Activated CD4-positive, alpha-beta memory T cell treated with anti-CD3 and anti-CD28 coated beads for 36 hours (primary cell): ENCODE data around the gene MYO1C. TPM values are rescaled to one million over a fixed set of nuclear protein-coding genes. Genes with fewer than 3 reads are reported as not detected.

Experiments used
- CTCF ChIA-PET: fragments of 350-600 bp; sonication (Branson Sonifier 250); formaldehyde crosslinking; loops from one replicate; lab custom pipeline; 2021; ENCODE audit warnings: antibody characterized with exemption, inconsistent platforms; lab: Charles Lee
- POLR2A ChIA-PET: fragments of 350-600 bp; sonication (Branson Sonifier 250); formaldehyde crosslinking; loops from one replicate; lab custom pipeline; 2021; ENCODE audit warnings: antibody characterized with exemption; lab: Charles Lee
- DNase-seq: peaks from one replicate; pipeline ENCODE4 v3.0.0-alpha.2; 2020
- H3K27ac Mint-ChIP-seq: one replicate; pipeline ENCODE4 v1.8.0; 2021; ENCODE audit warnings: mixed read lengths
- H3K27me3 Mint-ChIP-seq: one replicate; pipeline ENCODE4 v1.8.0; 2021; ENCODE audit warnings: mixed read lengths
- H3K36me3 Mint-ChIP-seq: one replicate; pipeline ENCODE4 v1.8.0; 2021; ENCODE audit warnings: mixed read lengths
- H3K4me1 Mint-ChIP-seq: one replicate; pipeline ENCODE4 v1.8.0; 2021; ENCODE audit warnings: low read depth, mixed read lengths
- H3K4me3 Mint-ChIP-seq: one replicate; pipeline ENCODE4 v1.8.0; 2021; ENCODE audit warnings: mild to moderate bottlenecking, mixed read lengths
- H3K9me3 Mint-ChIP-seq: one replicate; pipeline ENCODE4 v1.8.0; 2021; ENCODE audit warnings: mixed read lengths
- intact Hi-C: fragments of 100-400 bp; cut with micrococcal nuclease; formaldehyde crosslinking; loops from one replicate; pipeline ENCODE4 v1.15.1; 2023
- total RNA-seq, 2 experiments: library from RNA; stranded (reverse); gene quantifications; one replicate each; pipeline ENCODE4 v1.2.3, GENCODE V29; 2021

The MYO1C gene
- total RNA-seq, 2 experiments from 2014 or later = 42.8 to 46.7 TPM

DNA sequence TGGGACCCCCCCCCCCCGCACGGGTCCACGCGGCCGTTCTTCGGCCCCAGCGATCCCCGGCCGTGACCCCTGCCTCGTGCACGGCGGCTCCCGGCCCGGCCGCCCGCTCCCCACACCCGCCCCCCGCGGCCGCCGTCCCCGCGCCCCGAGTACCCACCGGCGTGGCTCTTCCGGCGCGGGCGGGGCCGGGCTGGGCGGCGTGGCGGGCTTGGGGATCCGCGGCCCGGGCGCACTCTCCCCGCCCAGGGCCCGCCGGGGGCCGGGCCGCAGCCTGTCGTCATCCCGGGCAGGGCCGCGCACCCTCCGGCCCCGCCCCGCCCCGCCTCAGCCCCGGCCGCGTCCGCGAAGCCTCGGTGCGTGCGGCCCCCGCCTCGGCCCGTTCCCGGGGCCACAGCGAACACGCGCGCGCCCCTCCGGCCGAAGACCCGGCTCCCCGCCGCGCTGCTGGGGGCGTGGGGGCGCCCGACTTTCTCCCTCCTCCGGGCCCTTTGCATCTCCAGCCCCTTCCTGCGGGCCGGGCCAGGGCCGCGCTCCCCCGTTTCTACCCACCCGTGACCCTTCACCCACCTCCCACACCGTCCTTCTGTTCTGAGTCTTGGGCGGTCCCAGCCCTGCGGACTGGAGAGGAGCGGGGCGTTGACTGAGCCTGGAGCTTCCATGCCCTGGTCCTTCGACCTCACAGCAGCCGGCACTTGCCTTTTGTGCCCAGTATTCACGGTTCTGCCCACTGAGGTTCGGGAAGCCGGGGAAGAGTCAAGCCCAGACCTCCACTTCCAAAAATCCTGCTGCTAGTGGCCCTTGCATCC, 840 bp downstream of the MYO1C start:
- POLR2A ChIA-PET = interaction anchor here (1.0 to 1.3 kb wide), 2 partner anchors 23 to 25 kb away, joined by 4 read pairs; partner anchors contain the start of gene INPP5K
- Mint-ChIP-seq H3K4me3 (peak overlapping the region; percentile 87), H3K9me3 (no peaks in the 10 kb centered on the region), H3K27me3 (no peaks in the 10 kb centered on the region), H3K36me3 (no peaks in the 10 kb centered on the region), H3K27ac (peak overlapping the region; percentile 69), H3K4me1 (peaks cover 23% of the 10 kb centered on the region)
- CTCF ChIA-PET = interaction anchor here (1.5 kb wide), 1 partner anchor 24 kb away, joined by 5 read pairs; no protein-coding TSS in a partner anchor
- intact Hi-C loops = loop anchor here (2.0 kb wide), 1 partner anchor 25 kb away; the partner anchor contains the start of gene INPP5K
- DNase-seq = peak; percentile 59

DNA sequence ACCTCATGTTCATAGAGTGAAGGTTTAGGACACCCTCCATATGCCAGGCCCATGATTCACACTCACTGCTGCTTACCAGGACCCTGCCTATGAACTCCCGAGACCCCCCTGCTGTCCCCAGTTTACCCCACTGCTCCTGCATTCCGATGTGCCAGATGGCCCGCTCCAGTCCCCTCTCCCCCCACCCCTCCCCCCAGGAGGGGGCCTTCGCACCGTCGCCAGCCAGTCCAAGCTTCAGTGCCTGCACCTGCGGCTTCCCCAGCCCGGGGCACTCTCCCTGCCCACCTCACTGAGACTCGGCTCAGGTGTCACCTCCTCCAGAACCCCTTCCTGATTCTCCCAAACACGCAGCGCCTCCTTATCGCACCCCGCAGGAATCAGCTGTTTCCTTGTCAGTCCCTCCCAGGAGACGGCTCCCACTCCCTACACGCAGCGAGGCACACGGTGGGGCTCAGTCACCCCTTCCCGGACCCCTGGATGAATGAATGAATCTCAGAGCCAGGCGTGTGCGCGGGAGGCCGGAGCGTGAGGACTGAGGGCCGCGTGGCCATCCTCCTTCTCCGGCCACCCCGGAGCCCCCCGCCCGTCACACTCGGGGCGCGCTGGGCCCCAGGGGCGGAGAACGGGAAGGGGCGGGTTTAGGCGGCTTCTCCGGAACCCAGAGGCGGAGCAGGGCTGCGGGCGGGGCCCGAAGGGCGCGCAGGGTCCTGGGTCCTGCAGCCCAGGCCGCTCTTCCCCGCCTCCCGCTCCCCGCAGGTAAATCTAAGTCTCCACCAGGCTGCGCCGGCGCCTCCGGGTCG, 1.6 kb downstream of the MYO1C start:
- Mint-ChIP-seq H3K4me3 (peak overlapping the region; percentile 87), H3K9me3 (no peaks in the 10 kb centered on the region), H3K36me3 (no peaks in the 10 kb centered on the region), H3K27me3 (no peaks in the 10 kb centered on the region), H3K4me1 (peaks cover 23% of the 10 kb centered on the region), H3K27ac (peak overlapping the region; percentile 33)
- intact Hi-C loops = loop anchor here (2.0 kb wide), 1 partner anchor 26 kb away; the partner anchor contains the start of gene INPP5K
- POLR2A ChIA-PET = interaction anchor here (1.2 kb wide), 1 partner anchor 34 kb away, joined by 3 read pairs; the partner anchor contains the start of gene CRK
- CTCF ChIA-PET = no interaction called here
- peak; percentile 80 for DNase-seq

- H3K4me3 Mint-ChIP-seq = peak overlapping the region; percentile 65
- CTCF ChIA-PET = no interaction called here
- POLR2A ChIA-PET = interaction anchor here (2.1 kb wide), 1 partner anchor 27 kb away, joined by 6 read pairs; the partner anchor contains the start of gene INPP5K
Observed at GRCh38 chr17:1488826-1489270, 3.6 kb downstream of the MYO1C start.

DNA sequence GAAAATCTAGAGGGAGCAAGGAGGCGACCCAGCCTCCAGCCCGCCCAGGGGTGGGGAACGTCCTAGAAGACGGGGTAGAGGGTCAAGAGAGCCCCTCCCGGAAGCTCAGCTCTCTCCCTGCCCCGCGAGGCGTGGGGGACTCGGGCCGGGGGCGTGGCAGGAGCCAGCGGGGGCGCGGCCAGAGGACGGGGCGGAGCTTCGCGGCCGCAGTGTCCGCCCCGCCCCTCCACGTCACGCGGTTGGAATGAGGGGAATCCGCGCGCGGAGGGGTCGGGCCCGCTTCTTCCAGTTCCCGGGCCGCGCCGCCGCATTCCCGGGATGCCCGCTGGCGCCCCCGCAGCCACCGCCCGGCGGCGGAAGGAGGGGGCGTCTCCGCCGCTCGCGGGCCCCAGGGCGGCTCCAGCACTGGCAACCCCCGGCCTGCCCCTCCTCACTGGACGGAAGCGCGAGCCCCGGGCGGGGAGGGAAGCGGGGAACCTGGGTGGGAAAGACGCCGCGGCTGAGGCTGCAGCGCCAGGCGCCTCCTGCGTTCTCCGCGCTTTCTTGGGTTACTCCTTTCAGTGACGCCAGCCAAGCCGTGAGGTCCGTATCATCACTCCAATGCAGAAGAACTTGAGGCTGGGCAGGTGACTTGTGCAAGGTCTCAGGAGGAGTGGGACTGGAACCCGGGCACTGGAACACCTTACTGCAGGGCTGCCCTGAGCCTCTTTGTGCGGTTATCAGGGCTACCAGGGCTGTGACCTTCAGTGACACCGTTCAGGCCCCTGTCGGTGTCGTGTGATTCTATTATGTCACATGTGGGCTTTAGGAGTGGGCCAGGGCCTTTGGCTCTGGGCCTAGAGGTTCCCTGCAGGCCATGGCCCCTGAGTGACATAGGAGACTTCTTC, 4.3 kb downstream of the MYO1C start:
- H3K36me3 Mint-ChIP-seq = peaks cover 4% of the 10 kb centered on the region
- ChIA-PET POLR2A (interaction anchor here (1.0 to 2.1 kb wide), 3 partner anchors 28 to 88 kb away, joined by 3 to 7 read pairs (median 6); partner anchors contain the start of genes CRK, INPP5K and YWHAE), CTCF (interaction anchor here (1.0 kb wide), 1 partner anchor 123 kb away, joined by 5 read pairs; no protein-coding TSS in a partner anchor)
- H3K4me1 Mint-ChIP-seq = peaks cover 31% of the 10 kb centered on the region
- DNase-seq = peak; percentile 75
- H3K4me3 Mint-ChIP-seq = peak overlapping the region; percentile 78
- H3K27me3 Mint-ChIP-seq = no peaks in the 10 kb centered on the region
- peak overlapping the region; percentile 72 for H3K27ac Mint-ChIP-seq
- H3K9me3 Mint-ChIP-seq = no peaks in the 10 kb centered on the region
- intact Hi-C loops = no loop called here

More at GRCh38 chr17:1488826-1489270, 3.6 kb downstream of the MYO1C start:
- Mint-ChIP-seq H3K27me3 (no peaks in the 10 kb centered on the region), H3K4me1 (peaks cover 31% of the 10 kb centered on the region), H3K36me3 (no peaks in the 10 kb centered on the region), H3K27ac (no peak overlapping the region), H3K9me3 (no peaks in the 10 kb centered on the region)
- no peak for DNase-seq
- intact Hi-C loops = no loop called here

GRCh38 chr17:1486802-1487695, 5.4 kb downstream of the MYO1C start:
- Mint-ChIP-seq H3K36me3 (peaks cover 4% of the 10 kb centered on the region), H3K4me3 (peak overlapping the region; percentile 78), H3K27ac (peak overlapping the region; percentile 79), H3K4me1 (peaks cover 31% of the 10 kb centered on the region), H3K27me3 (no peaks in the 10 kb centered on the region), H3K9me3 (no peaks in the 10 kb centered on the region)
- intact Hi-C loops = no loop called here
- ChIA-PET POLR2A (interaction anchor here (0.7 to 2.1 kb wide), 4 partner anchors 13 to 87 kb away, joined by 3 to 7 read pairs (median 4); partner anchors contain the start of genes CRK, INPP5K and YWHAE), CTCF (interaction anchor here (0.6 to 1.0 kb wide), 3 partner anchors 43 to 162 kb away, joined by 3 to 5 read pairs (median 3); partner anchors contain the start of gene RILP)
- DNase-seq = peak; percentile 84

DNA sequence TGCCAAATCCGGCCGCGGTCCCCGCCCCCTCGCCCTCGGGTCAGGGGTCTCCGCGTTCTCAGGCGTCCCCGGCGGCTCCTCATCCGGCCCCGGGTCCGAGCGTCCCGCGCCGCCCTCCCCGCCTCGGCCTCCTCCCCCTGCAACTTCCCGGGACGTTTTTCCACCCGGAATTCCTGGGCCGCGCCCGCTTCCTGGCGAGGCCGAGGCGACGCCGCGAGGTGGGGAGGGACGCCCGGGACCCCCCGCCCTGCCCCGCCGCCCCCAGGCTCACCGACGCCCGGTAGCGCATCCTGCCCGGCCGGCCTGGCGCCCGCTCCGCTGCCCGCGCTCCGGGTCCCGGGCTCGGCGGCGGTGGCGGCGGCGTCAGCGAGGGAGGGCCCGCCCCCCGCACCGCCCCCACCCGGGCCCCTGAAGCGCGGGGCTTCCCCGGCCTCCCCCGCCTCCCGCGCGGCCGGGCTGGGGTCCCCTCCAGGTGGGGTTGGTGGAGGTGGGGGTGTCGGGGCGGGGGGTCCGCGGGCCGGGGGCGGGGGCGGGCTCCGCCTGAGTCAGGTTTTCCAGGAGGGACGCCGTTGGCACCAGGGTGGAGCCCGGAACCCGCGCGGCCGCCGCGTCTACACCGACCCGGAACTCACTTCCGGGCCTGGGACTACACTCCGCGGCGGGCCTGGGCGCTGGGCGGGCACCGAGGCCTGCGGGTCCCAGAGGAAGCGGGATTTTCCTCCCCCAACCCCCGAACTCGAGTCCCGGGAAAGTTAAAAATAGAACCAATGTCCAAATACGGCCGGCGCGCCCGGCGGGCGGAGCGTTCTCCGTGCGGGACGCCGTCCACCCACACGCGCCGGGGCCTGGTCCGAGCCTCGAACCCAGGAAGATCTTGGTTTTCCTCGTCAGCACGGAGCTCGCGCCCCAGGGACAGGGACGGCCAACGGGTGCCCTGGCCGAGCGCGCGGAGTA, 6.8 kb downstream of the MYO1C start:
- ChIA-PET POLR2A (interaction anchor here (0.7 to 1.1 kb wide), 2 partner anchors 22 to 23 kb away, joined by 3 to 7 read pairs; no protein-coding TSS in a partner anchor), CTCF (interaction anchor here (0.8 kb wide), 1 partner anchor 164 kb away, joined by 3 read pairs; the partner anchor contains the start of gene RILP)
- no peaks in the 10 kb centered on the region for H3K9me3 Mint-ChIP-seq
- peak; percentile 76 for DNase-seq
- H3K36me3 Mint-ChIP-seq = peaks cover 4% of the 10 kb centered on the region
- peak overlapping the region; percentile 73 for H3K4me3 Mint-ChIP-seq
- intact Hi-C loops = loop anchor here (1.0 kb wide), 1 partner anchor 29 kb away; the partner anchor contains the start of gene CRK
- H3K27me3 Mint-ChIP-seq = no peaks in the 10 kb centered on the region
- peaks cover 29% of the 10 kb centered on the region for H3K4me1 Mint-ChIP-seq
- H3K27ac Mint-ChIP-seq = no peak overlapping the region

DNA sequence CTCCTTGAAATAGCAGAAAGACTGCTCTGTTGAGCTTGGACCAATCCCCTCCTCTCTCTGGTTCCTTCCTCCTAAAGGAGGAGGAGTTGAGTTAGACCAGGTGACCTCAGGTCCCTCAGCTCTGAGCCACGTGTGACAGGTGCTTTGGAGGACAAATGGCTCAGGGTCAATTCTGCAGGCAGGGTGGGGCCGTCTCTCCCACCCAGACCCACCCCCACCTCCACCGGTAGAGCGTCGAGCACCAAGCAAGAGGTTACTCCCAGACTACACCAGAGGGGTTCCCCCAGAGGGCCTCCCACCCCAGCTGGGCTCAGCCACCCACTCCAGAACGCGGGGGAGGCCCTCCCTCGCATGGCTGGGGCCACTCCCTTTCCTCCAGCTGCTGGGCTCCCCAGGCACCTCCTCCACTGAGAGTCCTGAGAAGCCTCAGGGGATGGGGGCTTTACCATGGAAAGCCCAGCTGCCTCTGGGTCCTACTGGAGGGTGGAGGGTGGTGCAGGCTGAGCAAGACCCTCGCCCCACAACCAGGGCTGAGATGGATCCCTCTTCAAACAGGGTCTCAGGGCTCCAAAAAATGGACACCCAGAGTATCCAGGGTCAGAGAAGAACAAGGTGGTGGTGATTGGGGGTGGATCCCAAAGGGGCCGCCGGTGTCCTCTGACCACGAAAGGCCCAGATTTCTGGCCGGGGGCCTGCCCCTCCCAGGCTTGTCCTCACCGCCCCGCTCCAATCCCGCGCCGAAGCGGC, 7.6 kb downstream of the MYO1C start:
- H3K27me3 Mint-ChIP-seq = no peaks in the 10 kb centered on the region
- intact Hi-C loops = loop anchor here (1.0 kb wide), 1 partner anchor 29 kb away; the partner anchor contains the start of gene CRK
- H3K36me3 Mint-ChIP-seq = peaks cover 4% of the 10 kb centered on the region
- peaks cover 25% of the 10 kb centered on the region for H3K4me1 Mint-ChIP-seq
- CTCF ChIA-PET = interaction anchor here (0.9 kb wide), 1 partner anchor 120 kb away, joined by 3 read pairs; no protein-coding TSS in a partner anchor
- H3K4me3 Mint-ChIP-seq = peak overlapping the region; percentile 72
- peak overlapping the region; percentile 64 for H3K27ac Mint-ChIP-seq
- no peaks in the 10 kb centered on the region for H3K9me3 Mint-ChIP-seq
- DNase-seq = peak; percentile 50
- POLR2A ChIA-PET = interaction anchor here (1.1 kb wide), 1 partner anchor 22 kb away, joined by 7 read pairs; no protein-coding TSS in a partner anchor

- no peak for DNase-seq
- CTCF ChIA-PET = interaction anchor here (0.9 kb wide), 1 partner anchor 119 kb away, joined by 3 read pairs; no protein-coding TSS in a partner anchor
- no peaks in the 10 kb centered on the region for H3K9me3 Mint-ChIP-seq
- H3K4me3 Mint-ChIP-seq = peak overlapping the region; percentile 57
- H3K36me3 Mint-ChIP-seq = peaks cover 7% of the 10 kb centered on the region
- H3K27me3 Mint-ChIP-seq = no peaks in the 10 kb centered on the region
- POLR2A ChIA-PET = interaction anchor here (1.1 kb wide), 1 partner anchor 21 kb away, joined by 7 read pairs; no protein-coding TSS in a partner anchor
- H3K4me1 Mint-ChIP-seq = peaks cover 24% of the 10 kb centered on the region
- H3K27ac Mint-ChIP-seq = no peak overlapping the region
- intact Hi-C loops = no loop called here
Observed at GRCh38 chr17:1484060-1484535, 8.4 kb downstream of the MYO1C start.
